ENCODE measurements around the gene CALR3. TPM values are rescaled to one million over a fixed set of nuclear protein-coding genes. Genes with fewer than 3 reads are reported as not detected.

Gene CALR3
- total and polyA plus RNA-seq, 7 experiments from 2014 or later = not detected

GRCh38 chr19:16446724-16447368 lies 49.1 kb downstream of the CALR3 start:
- peak overlapping the region; percentile 18 to 90 (median 71) for H3K27ac Mint-ChIP-seq
- no peaks in the 10 kb centered on the region for H3K9me3 ChIP-seq (ENCODE audit: control insufficient read depth in 2 of 3, low read length in 3 of 3)
- CTCF ChIA-PET = no interaction called here
- no peak overlapping the region for H3K4me3 ChIP-seq (ENCODE audit: low read length)
- no peaks in the 10 kb centered on the region for H3K27me3 Mint-ChIP-seq
- H3K9me3 Mint-ChIP-seq = peaks cover 0 to 5% (median 0%) of the 10 kb centered on the region in 11 donors
- POLR2A ChIA-PET = interaction anchor here (0.6 kb wide), 1 partner anchor 203 kb away, joined by 3 read pairs; no protein-coding TSS in a partner anchor
- ATAC-seq (peak; percentile 75), DNase-seq (peak in 1 of 9 donors; percentile 26)
- peaks cover 40 to 78% (median 60%) of the 10 kb centered on the region in 7 donors for H3K4me1 Mint-ChIP-seq
- H3K4me3 Mint-ChIP-seq = peak overlapping the region in 5 of 10 donors; percentile 21 to 46 (median 44)
- intact Hi-C loops (cut with micrococcal nuclease) = no loop called here
- peaks cover 8 to 30% of the 10 kb centered on the region in 2 donors for H3K4me1 ChIP-seq (ENCODE audit: control insufficient read depth in 2 of 2, insufficient read depth in 2 of 2, low read length in 2 of 2)
- no peak overlapping the region for H3K27ac ChIP-seq (ENCODE audit: low read depth, low read length)
- H3K36me3 Mint-ChIP-seq = peaks cover 4 to 22% (median 13%) of the 10 kb centered on the region in 5 donors
- H3K27me3 ChIP-seq (ENCODE audit: control insufficient read depth in 2 of 2, insufficient read depth in 2 of 2, low read length in 2 of 2) = no peaks in the 10 kb centered on the region
- peaks cover 0 to 2% (median 0%) of the 10 kb centered on the region in 3 experiments for H3K36me3 ChIP-seq (ENCODE audit: control insufficient read depth in 2 of 3, insufficient read depth in 3 of 3, low read length in 3 of 3)

- no peaks in the 10 kb centered on the region for H3K27me3 ChIP-seq (ENCODE audit: control insufficient read depth in 2 of 2, insufficient read depth in 2 of 2, low read length in 2 of 2)
- Mint-ChIP-seq H3K4me1 (peaks cover 40 to 76% (median 59%) of the 10 kb centered on the region in 7 donors), H3K27me3 (no peaks in the 10 kb centered on the region), H3K27ac (peak overlapping the region in 5 of 9 donors; percentile 43 to 90 (median 53)), H3K9me3 (peaks cover 0 to 5% (median 0%) of the 10 kb centered on the region in 11 donors), H3K36me3 (peaks cover 4 to 22% (median 13%) of the 10 kb centered on the region in 5 donors), H3K4me3 (no peak overlapping the region)
- ATAC-seq (no peak), DNase-seq (no peak)
- H3K9me3 ChIP-seq (ENCODE audit: control insufficient read depth in 2 of 3, low read length in 3 of 3) = no peaks in the 10 kb centered on the region
- ChIA-PET POLR2A (no interaction called here), CTCF (no interaction called here)
- intact Hi-C loops (cut with micrococcal nuclease) = no loop called here
- no peak overlapping the region for H3K27ac ChIP-seq (ENCODE audit: low read depth, low read length)
- H3K4me3 ChIP-seq (ENCODE audit: low read length) = no peak overlapping the region
- H3K36me3 ChIP-seq (ENCODE audit: control insufficient read depth in 2 of 3, insufficient read depth in 3 of 3, low read length in 3 of 3) = peaks cover 0 to 6% (median 3%) of the 10 kb centered on the region in 3 experiments
- peaks cover 8 to 30% of the 10 kb centered on the region in 2 donors for H3K4me1 ChIP-seq (ENCODE audit: control insufficient read depth in 2 of 2, insufficient read depth in 2 of 2, low read length in 2 of 2)
Measured at GRCh38 chr19:16446108-16446723, 49.8 kb downstream of the CALR3 start.

GRCh38 chr19:16445238-16446107 lies 50.5 kb downstream of the CALR3 start:
- Mint-ChIP-seq H3K27ac (peak overlapping the region in 5 of 9 donors; percentile 7 to 76 (median 53)), H3K36me3 (peaks cover 4 to 27% (median 9%) of the 10 kb centered on the region in 5 donors), H3K4me1 (peaks cover 40 to 74% (median 56%) of the 10 kb centered on the region in 7 donors), H3K9me3 (peaks cover 0 to 5% (median 0%) of the 10 kb centered on the region in 11 donors), H3K4me3 (no peak overlapping the region), H3K27me3 (no peaks in the 10 kb centered on the region)
- CTCF ChIA-PET = no interaction called here
- H3K27ac ChIP-seq (ENCODE audit: low read depth, low read length) = no peak overlapping the region
- no peak overlapping the region for H3K4me3 ChIP-seq (ENCODE audit: low read length)
- H3K9me3 ChIP-seq (ENCODE audit: control insufficient read depth in 2 of 3, low read length in 3 of 3) = no peaks in the 10 kb centered on the region
- H3K36me3 ChIP-seq (ENCODE audit: control insufficient read depth in 2 of 3, insufficient read depth in 3 of 3, low read length in 3 of 3) = peaks cover 3 to 13% (median 4%) of the 10 kb centered on the region in 3 experiments
- ATAC-seq (peak; percentile 50), DNase-seq (no peak)
- POLR2A ChIA-PET = no interaction called here
- peaks cover 8 to 30% of the 10 kb centered on the region in 2 donors for H3K4me1 ChIP-seq (ENCODE audit: control insufficient read depth in 2 of 2, insufficient read depth in 2 of 2, low read length in 2 of 2)
- no peaks in the 10 kb centered on the region for H3K27me3 ChIP-seq (ENCODE audit: control insufficient read depth in 2 of 2, insufficient read depth in 2 of 2, low read length in 2 of 2)
- intact Hi-C loops (cut with micrococcal nuclease) = no loop called here

GRCh38 chr19:16444269-16444600 lies 51.7 kb downstream of the CALR3 start:
- DNase-seq = no peak
- Mint-ChIP-seq H3K4me1 (peaks cover 33 to 65% (median 48%) of the 10 kb centered on the region in 7 donors), H3K27ac (peak overlapping the region in 6 of 9 donors; percentile 28 to 82 (median 60)), H3K27me3 (no peaks in the 10 kb centered on the region), H3K36me3 (peaks cover 4 to 21% (median 9%) of the 10 kb centered on the region in 5 donors), H3K9me3 (no peaks in the 10 kb centered on the region), H3K4me3 (peak overlapping the region in 1 of 10 donors; percentile 46)
- no peak for ATAC-seq
- Histone ChIP-seq H3K27ac (ENCODE audit: low read depth, low read length) (no peak overlapping the region), H3K4me1 (ENCODE audit: control insufficient read depth in 2 of 2, insufficient read depth in 2 of 2, low read length in 2 of 2) (peaks cover 8 to 22% of the 10 kb centered on the region in 2 donors), H3K27me3 (ENCODE audit: control insufficient read depth in 2 of 2, insufficient read depth in 2 of 2, low read length in 2 of 2) (no peaks in the 10 kb centered on the region), H3K36me3 (ENCODE audit: control insufficient read depth in 2 of 3, insufficient read depth in 3 of 3, low read length in 3 of 3) (peaks cover 3 to 25% (median 5%) of the 10 kb centered on the region in 3 experiments), H3K4me3 (ENCODE audit: low read length) (no peak overlapping the region), H3K9me3 (ENCODE audit: control insufficient read depth in 2 of 3, low read length in 3 of 3) (no peaks in the 10 kb centered on the region)
- ChIA-PET POLR2A (interaction anchor here (0.6 kb wide), 1 partner anchor 324 kb away, joined by 3 read pairs; no protein-coding TSS in a partner anchor), CTCF (no interaction called here)
- intact Hi-C loops (cut with micrococcal nuclease) = no loop called here

GRCh38 chr19:16442386-16443276 lies 53.3 kb downstream of the CALR3 start:
- no peak overlapping the region for H3K27ac ChIP-seq (ENCODE audit: low read depth, low read length)
- H3K4me1 Mint-ChIP-seq = peaks cover 20 to 54% (median 40%) of the 10 kb centered on the region in 7 donors
- H3K36me3 ChIP-seq (ENCODE audit: control insufficient read depth in 2 of 3, insufficient read depth in 3 of 3, low read length in 3 of 3) = peaks cover 5 to 34% (median 8%) of the 10 kb centered on the region in 3 experiments
- peak overlapping the region in 2 of 9 donors; percentile 32 to 57 for H3K27ac Mint-ChIP-seq
- H3K4me3 ChIP-seq (ENCODE audit: low read length) = no peak overlapping the region
- H3K27me3 ChIP-seq (ENCODE audit: control insufficient read depth in 2 of 2, insufficient read depth in 2 of 2, low read length in 2 of 2) = no peaks in the 10 kb centered on the region
- peaks cover 5 to 14% of the 10 kb centered on the region in 2 donors for H3K4me1 ChIP-seq (ENCODE audit: control insufficient read depth in 2 of 2, insufficient read depth in 2 of 2, low read length in 2 of 2)
- ATAC-seq (no peak), DNase-seq (no peak)
- H3K36me3 Mint-ChIP-seq = peaks cover 0 to 24% (median 5%) of the 10 kb centered on the region in 5 donors
- intact Hi-C loops (cut with micrococcal nuclease) = no loop called here
- H3K27me3 Mint-ChIP-seq = no peaks in the 10 kb centered on the region
- H3K4me3 Mint-ChIP-seq = no peak overlapping the region
- ChIA-PET POLR2A (no interaction called here), CTCF (no interaction called here)
- no peaks in the 10 kb centered on the region for H3K9me3 Mint-ChIP-seq
- H3K9me3 ChIP-seq (ENCODE audit: control insufficient read depth in 2 of 3, low read length in 3 of 3) = no peaks in the 10 kb centered on the region
